NCI-H1436 treated with DMSO at 0.1 percent for 48 hours (cell line): ENCODE results near the gene OSBPL6.
A peak's percentile ranks its signal among the peaks of the same experiment; 100 is the strongest.
"Not testable (repeated sequence)": the region's sequence is repeated elsewhere in the genome, so short reads cannot be mapped to it uniquely, and the experiment has no call there.

Experiments used
- DNase-seq: peaks from one replicate; lab custom pipeline; 2025; lab: John Stamatoyannopoulos, UW

Gene OSBPL6

DNA sequence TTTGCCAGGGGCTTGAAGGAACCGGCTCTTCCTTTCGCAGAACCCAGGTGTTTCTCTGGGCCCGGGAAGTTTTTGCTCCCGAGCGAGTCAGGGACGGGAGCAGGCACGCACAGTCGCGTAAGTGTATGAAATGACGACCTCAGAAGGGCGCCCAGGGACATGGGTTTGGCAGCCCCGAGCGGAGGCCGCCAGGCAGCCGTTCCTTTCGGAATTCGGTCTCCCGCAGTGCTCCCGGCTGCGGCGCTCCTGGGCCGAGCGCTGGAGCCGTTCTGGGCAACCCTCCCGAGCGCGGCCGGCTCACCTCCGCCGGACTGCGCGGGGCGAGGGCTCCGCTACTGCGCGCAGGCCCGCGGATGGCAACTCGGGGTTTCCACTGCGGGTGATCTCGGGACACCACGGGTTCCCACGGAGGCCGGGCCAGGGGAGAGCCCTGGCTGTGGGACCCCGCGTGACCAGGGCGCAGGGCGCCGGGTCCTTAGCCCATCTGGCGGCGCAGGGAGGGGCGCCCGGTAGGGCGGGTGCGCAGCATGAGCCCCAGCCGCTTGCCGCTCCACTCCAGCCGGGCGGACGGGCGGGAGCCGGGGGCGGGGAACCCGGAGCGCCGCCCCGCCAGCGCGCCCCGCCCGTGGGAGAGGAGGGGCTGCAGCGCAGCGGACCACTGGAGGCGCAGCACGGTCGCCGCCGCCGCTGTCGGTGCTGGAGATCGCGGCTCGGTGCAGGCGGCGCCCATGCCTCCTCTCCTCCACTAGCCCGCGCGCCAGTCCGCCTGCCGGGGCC lies at the start of gene OSBPL6:
TSS of gene OSBPL6 (plus strand) at position 690 of the 777 bp plus-strand sequence. CDS start 111,673 bp downstream, outside the sequence.
- peak; percentile 40 for DNase-seq

DNA sequence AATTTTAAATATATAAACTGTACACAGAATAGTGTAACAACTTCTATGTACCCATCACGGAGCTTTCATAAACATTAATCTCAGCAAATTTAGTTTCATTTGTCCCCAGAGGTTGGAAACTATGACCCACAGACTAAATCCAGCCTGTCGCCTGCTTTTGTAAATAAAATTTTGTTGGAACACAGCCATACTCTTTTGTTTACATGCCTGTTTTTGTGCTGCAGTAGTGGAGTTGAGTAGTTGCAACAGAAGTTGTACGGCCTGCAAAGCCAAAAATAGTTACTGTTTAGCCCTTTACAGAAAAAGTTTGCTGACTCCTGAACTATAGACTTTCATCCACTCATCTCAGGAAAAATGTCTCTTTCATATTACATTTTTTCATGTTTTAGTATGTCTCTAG lies 42.3 kb upstream of the OSBPL6 start:
- no peak for DNase-seq

GRCh38 chr2:178152542-178152941 lies 41.8 kb upstream of the OSBPL6 start:
- no peak for DNase-seq

DNA sequence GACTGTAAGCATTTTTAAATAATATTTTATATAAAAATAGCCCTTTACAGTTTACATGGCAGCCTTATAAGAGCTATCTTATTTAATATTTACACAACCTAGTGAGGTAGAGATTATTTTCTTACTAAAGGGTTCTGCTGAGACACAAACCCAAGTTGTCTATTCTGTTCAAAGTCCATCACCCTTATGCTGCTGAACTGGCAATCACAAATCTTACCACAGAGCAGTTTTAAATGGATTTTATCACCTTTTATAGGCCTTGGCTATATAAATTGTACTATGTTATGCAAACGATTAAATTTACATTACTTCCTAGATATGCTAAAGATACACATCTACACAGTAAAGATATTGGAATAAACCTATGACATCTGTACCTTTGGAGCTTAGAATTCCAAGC lies 41.3 kb upstream of the OSBPL6 start:
- DNase-seq = no peak

GRCh38 chr2:178153878-178154277 lies 40.4 kb upstream of the OSBPL6 start:
- not testable (repeated sequence) for DNase-seq

DNA sequence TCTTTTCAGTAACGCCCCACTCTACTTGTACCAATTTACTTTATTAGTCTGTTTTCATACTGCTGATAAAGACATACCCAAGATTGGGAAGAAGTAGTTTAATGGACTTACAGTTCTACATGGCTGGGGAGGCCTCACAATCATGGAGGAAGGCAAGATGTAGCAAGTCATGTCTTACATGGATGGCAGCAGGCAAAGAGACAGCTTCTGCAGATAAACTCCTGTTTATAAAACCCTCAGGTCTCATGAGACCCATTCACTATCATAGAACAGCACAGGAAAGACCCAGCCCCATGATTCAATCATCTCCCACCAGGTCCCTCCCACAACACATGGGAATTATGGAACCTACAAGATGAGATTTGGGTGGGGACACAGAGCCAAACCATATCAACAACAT lies 38.8 kb upstream of the OSBPL6 start:
- no peak for DNase-seq

GRCh38 chr2:178157574-178157973 lies 36.7 kb upstream of the OSBPL6 start:
- no peak for DNase-seq

DNA sequence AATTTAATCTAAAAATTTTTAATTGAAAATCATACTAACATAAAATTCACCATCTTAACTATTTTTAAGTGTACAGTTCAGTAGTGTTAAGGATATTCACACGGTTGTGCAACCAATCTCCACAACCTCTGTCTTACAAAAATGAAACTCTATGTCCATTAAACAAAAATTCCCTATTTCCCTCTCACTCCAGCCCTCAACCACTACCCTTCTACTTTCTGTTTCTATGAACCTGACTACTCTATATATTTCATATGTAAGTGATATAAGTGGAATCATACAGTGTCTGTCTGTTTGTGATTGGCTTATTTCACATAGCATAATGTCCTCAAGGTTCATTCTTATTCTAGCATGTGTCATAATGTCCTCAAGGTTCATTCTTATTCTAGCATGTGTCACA lies 34.3 kb upstream of the OSBPL6 start:
- no peak for DNase-seq

DNA sequence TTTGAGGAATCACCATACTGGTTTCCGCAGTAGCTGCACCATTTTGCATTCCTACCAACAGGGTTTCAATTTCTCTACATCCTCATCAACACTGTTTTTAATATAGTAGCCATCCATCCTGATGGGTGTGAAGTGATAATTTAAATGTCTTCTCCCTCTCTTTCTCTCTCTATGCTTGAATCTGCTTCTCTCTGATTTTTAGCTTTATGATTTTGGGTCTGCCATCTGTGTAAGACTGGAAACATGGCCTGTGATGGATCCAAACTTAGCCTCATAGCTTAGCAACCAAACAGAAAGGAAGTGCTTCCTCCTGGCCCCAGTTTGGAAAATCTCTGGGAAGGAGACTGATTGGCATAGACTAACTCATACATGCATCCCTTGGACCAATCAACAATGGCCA lies 33.7 kb upstream of the OSBPL6 start:
- no peak for DNase-seq

- DNase-seq = no peak
Measured at GRCh38 chr2:178163395-178163794, 30.9 kb upstream of the OSBPL6 start.

- DNase-seq = no peak
Measured at GRCh38 chr2:178163911-178164310, 30.4 kb upstream of the OSBPL6 start.

GRCh38 chr2:178173657-178174056 lies 20.7 kb upstream of the OSBPL6 start:
- DNase-seq = no peak

DNA sequence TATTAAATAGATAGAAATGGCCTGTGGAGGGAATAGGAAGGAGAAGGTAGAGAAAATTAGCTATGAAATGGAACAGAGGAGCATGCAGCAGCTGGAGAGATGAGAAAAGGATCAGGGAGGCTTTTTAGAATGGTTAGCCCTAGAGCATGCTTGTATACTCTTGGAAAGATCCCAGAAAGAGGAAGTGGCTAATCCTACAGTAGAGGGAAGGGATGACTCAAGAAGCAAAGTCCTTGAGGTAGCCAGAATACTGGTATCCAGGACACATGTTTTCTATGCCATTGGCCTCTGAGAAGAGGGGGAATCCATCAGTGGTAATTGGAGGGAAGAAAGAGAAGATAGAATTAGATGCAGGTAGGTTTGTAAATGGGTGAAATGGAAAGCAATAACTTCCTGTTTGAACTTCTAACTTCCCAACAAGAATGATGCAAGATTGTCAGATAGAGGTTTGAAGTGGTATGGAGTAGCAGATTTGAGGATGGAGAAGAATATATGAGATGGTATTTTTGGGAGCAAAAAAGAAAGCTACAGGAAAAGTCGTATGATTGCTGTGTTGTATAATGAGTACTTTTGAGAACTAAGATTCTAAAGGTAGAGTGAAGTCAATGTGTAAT lies 17.1 kb upstream of the OSBPL6 start:
- no peak for DNase-seq

DNA sequence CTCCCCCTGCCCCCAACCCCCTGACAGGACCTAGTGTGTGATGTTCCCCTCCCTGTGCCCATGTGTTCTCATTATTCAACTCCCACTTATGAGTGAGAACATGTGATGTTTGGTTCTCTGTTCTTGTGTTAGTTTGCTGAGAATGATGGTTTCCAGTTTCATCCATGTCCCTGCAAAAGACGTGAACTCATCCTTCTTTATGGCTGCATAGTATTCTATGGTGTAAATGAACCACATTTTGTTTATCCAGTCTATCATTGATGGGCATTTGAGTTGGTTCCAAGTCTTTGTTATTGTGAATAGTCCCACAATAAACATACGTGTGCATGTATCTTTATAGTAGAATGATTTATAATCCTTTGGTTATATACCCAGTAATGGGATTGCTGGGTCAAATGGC lies 13.7 kb upstream of the OSBPL6 start:
- DNase-seq = not testable (repeated sequence)

- no peak for DNase-seq
Measured at GRCh38 chr2:178187861-178188260, 6.5 kb upstream of the OSBPL6 start.

DNA sequence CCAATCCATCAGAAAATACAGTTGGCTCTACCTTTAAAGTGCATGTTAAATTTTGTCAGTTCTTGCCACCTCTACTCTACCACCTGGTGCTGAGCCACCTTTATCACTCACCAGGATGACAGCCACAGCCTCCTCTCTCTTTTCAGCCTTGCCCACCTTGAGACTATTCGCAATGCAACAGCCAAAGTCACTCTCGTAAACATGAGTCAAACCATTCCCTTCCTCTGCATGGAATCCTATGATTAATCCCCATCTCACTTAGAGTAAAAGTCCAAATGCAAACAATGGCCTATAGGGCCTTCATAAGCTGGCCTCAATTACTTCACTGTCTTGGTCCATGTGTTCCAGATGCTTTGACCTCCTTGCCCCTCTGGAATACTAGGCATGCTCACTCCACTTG lies 5.8 kb upstream of the OSBPL6 start:
- no peak for DNase-seq

DNA sequence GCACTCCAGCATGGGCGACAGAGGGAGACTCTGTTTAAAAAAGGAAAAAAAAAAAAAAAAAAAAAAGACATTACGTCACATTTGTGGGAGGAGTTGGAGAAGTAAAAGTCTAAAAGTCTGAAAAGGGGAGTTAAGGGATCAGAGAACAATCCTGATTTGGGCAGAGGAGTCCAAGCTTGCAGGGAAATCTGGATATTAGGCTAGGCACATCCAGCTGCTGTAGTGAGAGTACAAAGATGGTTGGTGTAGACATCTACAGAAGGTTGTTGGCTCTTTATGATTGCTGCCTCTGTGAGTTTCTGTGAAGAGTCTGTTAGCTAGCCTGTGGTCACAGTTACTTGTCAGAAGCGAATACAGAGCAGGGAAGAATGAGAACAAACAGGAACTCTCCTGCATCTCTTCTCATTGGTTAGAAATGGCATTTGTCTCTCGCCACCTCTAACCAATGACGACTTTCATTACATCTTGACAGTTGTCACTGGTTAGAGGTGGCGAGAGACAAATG lies 3.3 kb upstream of the OSBPL6 start:
- no peak for DNase-seq

- DNase-seq = no peak
Measured at GRCh38 chr2:178191511-178191910, 2.8 kb upstream of the OSBPL6 start.

DNA sequence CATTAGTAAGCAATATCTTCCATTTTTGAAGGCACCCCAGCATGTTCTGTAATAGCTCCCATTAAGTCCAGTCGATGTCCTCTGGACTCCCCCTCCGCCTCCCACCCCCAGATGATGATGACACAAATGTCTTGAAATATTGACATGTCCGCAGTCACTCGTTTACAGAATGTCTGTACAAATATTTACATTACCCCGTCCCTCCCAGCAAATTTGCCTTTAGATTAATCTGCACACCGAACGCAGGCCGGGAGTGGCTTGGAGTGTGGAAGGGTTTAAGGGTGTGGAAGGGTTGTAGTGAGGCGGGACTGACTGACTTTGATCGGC lies 853 bp upstream of the OSBPL6 start:
- no peak for DNase-seq

DNA sequence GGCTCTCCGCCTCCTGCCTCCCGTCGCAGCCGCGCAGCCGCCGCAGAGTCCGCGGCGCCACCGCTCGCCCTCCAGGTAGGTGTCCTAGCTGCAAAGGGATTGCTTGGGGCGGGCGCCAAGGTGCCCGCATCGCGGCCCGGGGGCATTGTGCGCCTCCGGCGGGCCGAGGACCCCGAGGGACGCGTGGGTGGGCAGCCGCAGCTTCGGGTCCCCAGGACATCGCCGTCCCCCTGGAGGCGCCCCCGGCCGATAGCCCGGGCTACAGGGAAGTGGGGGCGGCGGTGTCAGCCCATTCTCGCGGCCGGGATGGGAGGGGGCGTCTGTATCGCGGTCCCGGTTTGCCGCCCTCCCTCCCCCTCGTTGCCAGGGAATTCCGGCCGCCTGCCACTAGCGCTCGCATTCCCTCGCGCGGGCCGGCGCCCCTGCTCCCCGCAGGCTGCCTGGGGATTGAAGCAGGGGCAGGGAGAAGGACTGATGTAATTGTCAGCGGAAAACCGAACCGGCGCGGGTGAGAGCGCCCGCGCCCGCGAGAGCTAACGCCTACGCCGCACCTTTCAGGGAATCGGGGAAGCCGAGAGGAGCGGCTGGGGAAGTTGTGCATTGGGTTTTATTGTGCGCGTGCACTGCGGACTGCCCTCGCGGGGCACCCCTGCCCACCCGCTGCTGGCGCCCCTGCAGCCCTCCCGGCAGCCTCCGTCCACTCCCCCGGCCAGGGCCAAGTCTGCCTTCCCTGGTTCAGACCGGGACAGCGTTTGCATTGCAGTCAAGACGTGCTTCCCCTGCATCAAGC lies 483 bp downstream of the OSBPL6 start:
- DNase-seq = no peak

GRCh38 chr2:178195390-178196166 lies 1.3 kb downstream of the OSBPL6 start:
- DNase-seq = no peak

DNA sequence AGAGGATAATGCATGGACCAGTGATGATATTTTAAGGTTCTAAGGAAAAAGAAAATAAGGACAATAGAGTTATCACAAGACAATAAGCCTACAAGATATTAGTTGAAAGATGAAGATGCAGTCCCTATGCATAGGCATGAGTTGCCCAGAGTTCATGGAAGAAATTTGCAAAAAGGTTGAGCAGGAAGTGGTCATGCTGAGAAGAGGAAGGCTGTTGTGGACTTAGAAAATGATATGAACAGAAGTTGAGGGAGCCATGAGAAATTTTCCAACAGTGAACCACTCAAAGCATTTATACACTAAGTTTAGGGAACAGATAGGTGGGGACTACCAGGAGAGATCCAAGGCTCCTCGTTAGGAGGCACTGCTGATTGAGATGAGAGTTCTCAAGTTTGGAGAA lies 3.5 kb downstream of the OSBPL6 start:
- DNase-seq = no peak
